Activated CD4-positive, alpha-beta T cell treated with anti-CD3 and anti-CD28 coated beads, Interleukin-2, Interleukin-6, amounts not matched to agents 100 ng/mL and 50 ng/mL, durations not matched to agents 16 hours and 8 hours (primary cell): ENCODE results near the gene SDC1.
A peak's percentile ranks its signal among the peaks of the same experiment; 100 is the strongest.
"Not testable (repeated sequence)": the region's sequence is repeated elsewhere in the genome, so short reads cannot be mapped to it uniquely, and the experiment has no call there.

Experiments
- DNase-seq: peaks from one replicate; pipeline ENCODE4 v3.0.0-alpha.2; 2020

Gene SDC1

DNA sequence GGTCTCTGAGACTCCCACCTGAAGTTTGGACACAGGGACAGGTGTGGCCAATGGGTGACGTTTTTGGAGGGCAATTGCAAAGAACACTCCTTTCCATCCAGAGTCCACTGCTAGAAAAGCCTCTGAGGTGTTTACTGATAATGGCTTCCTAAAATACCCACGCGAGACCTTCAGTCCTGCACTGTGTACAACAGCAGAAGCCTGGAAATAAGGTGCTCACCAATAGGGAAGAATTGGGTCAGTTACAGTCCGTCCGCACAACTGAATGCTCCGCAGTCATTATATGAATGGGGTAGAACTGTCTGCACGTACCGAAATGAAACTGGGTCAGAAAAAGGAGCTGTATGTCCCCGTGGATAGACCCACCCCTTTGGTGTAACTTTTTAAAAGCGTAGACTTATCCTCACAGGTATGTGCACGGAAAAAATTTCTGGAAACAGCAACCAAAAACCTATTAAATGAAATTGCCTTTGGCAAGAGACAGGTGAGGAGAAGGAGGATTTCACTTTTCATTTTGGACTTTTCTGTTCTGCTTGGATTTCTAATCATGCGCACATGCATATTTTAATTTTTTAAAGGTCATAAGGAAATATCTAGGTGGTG, 29.4 kb downstream of the SDC1 start:
- no peak for DNase-seq

DNA sequence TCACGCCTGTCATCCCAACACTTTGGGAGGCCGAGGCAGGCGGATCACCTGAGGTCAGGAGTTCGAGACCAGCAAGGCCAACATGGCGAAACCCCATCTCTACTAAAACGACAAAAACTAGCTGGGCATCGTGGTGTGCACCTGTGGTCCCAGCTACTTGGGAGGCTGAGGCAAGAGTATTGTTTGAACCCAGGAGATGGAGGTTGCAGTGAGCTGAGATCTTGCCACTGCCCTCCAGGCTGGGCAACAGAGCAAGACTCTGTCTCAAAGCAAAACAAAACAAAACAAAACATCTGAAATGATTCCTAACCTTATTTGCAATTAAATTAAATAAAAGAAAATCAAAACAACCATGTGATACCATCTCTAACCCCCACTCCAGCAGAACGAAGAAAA, 29.9 kb downstream of the SDC1 start:
- not testable (repeated sequence) for DNase-seq

DNA sequence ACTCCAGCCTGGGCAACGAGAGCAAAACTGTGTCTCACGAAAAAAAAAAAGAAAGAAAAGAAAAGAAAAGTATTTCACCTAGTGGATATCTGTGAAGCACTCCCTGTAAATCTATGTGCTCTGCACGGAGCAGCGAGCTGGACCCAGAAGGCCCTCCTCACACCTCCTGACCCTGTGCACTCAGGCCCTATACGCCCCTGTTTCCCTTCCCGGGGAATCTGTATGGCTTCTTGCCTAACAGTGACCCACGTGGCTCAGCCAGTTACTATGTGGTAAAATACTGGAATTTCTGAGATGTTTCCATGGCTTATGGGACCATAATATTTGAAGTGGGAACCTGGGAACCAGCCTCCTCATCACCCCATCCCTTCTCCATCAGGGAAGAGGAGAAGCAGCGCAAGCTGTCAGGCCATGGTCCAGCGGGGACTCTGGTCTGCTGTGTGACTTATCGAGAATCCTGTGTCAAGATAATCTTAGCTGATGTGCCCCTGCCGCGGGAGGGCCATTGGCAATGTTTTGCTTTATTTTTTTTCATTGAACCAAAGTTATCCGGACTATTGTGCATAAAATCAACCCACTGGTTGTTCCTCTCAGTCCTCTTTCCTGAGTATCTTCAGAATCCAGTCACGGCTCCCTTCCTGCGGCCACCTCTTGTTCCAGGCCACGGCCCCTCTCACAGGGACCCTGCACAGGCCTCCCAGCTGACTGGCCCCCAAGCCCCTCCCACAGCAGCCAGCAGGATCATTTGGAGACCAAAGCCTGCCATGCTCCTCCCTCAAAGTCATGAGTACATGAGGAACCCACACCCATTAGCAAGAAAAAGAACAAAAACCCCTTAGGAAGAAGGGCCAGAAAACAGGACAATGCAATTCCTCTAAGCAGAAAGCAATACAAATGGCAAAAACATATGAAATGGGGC, 30.6 kb downstream of the SDC1 start:
- no peak for DNase-seq

DNA sequence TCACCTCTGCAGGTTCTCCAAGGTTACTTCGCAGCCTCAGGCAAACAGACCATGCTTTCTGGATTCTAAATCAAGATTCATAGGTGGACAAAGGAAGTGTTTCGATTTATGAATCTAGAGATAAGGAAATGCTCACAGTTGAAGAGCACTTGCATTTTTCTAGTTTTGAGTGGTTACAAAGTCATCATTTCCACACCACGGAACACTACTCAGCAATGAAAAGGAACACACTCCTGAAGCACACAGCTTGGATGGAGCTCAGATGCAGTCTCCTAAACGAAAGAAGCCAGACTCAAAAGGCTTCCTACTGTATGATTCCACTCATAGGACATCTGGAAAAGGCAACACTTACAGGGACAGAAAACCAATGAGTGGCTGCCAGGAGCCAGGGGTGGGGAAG, 31.7 kb downstream of the SDC1 start:
- no peak for DNase-seq

DNA sequence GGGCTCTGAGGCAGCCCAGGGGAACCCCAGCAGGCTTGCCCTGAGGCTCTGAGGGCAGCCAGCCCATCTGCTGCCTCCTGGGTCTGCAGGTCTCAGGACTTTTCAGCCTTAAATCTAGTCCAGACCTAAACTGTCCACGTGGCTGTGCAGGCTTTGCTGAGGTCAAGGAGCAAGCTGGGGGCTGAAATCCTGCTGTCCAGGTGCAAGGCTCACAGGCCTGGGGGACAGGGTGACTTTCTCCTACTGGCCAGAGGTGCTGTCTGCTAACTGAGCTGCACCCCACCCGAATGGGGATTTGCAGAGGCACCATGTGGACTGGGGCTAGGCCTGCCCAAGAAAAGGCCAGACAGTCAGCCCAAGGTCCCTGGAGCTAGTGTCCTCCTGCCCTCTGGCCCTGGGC, 32.1 kb downstream of the SDC1 start:
- DNase-seq: no peak

DNA sequence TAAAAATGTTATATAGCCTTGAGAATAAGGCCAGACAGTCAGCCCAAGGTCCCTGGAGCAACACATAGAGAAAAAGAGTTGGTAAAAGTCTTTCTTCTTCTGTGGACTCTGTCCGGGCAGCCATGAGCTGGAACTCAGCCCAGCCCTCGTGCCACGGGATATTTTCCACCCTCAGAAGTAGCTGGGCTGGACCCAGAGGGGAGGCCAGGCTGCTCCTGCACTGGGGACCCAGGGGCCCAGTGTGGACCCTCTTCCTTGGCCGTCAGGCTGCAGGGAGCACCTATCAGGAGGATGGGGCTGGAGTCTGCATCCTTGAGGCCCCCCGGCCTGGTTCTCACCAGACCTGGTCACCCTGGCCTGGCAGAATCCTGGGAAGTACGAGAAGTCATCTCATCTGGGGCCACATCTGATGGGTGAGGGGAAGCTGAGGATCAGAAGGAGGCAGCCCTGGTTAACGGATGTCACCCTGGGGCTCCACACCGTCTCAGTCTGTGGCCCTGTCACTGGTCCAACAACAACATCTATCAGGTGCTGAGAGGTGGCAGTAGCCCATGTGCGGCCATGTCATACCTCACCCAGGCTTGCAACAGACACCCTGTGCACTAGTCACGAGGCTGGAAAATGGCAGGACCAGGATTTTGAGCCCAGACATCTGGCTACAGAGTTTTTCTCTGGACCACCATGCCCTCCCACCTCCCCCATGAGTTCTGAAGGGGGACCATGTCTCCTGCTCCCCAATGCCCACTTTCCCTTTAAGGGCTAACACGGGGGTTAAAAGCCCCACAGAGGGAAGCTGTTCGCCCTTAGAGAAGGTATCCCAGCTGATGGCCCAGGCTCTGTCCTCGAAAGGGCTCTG, 33.0 kb downstream of the SDC1 start:
- no peak for DNase-seq

DNA sequence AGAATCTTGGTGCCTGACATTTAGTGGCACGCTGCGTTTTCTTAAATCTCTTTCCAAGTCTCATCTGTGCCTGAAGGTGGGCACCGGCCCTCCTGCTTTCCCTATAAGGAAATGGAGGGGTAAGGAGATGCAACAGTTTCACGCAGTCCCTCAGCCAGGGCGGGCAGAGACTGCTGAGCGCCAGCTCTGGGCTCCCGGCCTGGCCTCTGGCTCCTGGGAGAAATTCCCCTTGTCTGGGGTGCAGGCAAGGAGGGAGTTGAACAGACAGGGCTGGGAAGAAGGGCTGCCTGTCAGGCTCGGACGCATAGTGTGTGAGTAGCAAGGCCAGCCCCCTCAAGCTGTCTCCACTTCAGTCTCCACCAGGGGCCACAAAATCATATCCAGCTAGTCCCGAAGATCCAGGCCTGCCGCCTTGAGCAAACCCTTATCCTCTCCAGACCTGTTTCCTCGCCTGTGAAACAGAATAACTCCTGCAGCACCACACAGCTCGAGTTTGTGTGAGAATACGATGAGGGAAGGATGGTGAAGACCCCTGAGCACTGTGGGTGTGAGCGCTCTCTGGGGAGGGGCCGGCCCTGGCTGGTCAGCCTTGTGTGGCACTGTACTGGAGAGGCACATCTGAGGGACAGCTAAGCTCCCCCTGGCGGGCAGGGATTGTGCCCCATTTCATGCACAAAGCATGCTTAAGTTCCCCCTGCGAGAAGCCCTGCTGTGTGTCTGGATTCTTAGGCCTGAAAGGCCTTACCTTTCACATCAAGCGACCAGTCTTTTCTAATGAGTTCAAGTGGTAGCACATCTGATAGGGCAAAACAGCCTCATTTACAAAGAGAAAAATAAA, 33.8 kb downstream of the SDC1 start:
- peak; percentile 8 for DNase-seq

DNA sequence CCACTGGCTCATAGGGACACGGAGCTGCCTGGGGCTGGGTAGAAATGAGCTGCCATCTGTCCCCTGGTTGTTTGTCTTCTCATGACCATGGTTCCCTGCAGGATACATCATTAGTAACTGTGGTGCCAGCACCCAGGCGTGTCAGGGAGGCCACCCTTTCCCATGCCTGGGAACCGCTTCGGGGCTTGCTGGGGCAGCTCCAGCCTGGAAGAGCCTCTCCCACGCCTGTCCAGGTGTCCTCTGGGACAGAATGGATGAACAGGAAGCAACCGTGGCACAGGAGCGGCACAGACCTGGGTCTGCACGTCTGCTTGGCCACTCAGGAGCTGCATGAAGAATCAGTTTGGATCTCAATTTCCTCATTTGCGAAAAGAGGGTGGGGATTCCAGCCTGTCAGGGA, 34.8 kb downstream of the SDC1 start:
- DNase-seq: no peak

DNA sequence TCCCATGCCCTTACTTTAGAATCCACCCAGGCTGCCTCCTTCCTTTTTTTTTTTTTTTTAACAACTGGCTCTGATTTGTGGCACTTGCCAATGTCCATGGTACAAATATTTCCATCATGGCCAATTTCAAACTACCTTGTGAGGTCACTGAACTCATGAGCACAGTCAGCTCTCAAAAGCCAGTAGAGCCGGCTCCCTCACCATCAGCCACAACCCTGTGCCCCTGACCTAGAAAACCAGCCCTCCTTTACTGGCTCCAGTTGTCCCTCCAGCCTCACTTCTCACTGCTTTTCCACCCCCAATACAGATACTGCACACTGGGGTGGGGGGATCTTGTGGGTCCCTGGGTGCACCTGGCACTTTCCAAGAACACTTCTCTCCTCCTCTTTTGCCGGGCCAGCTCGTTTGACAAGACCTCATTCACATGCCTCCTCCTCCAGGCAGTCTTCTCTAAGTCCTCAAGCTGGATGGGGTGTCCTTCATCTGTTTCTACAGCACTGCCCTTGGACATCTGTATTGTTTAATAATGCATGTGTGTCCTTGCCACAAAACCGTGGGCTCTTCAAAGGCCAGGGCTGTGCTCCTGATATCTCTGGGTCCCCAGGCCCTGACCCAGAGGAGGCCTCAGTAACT, 35.5 kb downstream of the SDC1 start:
- DNase-seq: no peak

DNA sequence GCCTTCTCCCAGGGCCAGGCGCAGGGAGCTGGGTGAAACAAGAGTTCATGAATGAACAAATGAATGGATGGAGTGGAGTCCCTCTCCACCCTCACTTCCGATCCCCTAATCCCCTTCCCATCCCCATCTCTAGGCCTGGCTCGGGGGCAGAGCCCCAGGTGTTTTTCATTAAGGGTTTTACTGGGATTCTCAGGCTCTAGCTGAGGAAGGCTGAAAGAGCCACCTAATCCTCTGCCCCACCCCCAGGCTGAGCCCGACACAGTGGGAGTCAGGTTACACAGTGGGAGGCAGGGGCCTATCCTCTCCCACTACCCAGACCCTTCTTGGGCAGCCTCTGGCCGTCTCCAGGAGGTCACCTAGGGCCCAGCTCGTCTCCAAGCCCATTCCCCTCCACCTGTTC, 36.1 kb downstream of the SDC1 start:
- DNase-seq: no peak

DNA sequence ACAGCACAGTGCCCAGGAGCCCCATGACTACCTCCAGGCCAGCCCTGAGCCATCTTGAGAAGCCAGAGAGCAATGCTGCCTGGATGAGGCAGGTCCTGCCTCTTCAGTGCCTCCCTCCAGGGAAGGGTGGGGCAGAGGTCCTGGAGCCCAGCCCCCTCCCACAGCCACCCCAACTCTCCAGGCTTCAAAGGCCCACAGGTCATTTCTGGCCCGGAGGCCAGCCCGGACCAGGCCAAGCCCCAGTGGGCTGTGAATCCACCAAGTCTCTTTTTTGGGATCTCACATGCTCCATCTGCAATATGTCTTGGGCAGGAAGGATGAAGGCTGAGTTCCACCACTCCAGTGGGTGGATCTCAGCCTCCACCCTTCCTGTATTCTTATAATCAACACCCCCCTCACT, 36.7 kb downstream of the SDC1 start:
- no peak for DNase-seq

DNA sequence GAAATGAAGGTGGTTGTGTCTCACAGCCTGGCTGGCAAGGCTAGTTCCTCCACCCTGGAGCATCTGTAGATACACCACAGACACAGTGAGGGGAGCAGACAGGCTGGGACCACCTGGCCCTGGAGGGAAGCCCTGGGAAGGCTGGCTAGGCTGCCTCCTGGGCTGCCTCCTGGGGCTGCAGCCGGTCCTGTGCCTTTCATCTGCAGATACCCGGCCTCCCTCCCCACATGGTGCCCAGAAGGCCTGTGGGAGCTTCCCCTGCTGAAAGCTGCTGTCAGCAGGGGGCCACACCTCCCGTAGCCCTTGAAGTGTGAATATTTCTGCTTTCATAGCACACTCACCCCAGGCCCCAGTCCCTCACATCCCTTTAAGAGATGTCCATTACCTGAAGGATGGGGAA, 37.6 kb downstream of the SDC1 start:
- DNase-seq: no peak

DNA sequence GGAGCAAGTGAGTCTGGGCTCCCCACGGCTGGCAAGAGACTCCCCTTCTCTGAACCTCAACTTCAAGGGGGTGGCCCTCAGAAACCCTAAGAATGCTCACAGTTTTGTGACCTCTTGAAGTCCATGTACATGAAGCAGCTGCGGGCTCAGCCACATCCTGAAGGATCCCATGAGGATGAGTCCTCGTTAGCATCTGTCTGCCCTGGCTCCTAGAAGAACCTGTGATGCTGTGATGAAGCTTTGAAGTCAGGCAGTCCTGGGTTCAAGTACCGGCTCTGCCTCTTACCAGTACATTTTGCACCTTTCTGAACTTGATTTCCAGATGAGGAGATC, 38.1 kb downstream of the SDC1 start:
- no peak for DNase-seq

DNA sequence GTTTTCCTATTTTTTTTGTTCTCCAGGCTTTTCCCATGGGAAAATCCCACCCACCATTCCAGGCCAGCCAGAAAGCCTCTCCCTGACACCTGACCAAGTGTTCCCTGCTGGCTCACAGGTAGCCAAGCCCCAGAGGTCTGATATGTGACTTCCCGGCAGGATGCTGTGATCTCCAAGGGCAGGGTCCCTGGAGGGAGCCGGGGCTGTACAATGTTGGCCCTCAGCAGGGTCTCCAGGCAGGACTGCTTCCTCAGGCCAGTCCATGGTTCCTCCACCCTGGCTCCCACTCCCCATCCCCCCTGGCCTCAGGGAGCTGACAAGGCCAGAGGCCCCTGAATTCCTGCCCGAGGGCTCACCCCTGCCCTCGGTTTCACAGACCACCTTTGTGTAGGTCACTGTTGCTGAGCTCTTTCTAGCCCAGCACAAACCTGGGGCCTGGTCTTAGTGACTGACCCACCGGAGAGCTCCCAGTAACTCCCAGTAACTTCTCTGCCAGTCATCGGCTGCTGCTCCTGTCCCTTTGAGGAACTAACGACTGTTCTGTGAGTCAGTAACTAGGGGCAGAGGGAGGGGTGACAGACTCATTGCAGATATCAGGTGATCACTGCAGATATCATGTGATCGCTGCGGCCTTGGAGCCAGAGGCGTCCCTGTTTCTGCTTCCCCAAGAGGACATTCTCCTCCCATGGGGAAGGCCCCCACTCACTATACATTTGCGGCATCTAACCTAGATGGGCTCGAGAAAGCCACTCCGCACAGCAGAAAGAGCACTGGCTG, 38.7 kb downstream of the SDC1 start:
- no peak for DNase-seq

DNA sequence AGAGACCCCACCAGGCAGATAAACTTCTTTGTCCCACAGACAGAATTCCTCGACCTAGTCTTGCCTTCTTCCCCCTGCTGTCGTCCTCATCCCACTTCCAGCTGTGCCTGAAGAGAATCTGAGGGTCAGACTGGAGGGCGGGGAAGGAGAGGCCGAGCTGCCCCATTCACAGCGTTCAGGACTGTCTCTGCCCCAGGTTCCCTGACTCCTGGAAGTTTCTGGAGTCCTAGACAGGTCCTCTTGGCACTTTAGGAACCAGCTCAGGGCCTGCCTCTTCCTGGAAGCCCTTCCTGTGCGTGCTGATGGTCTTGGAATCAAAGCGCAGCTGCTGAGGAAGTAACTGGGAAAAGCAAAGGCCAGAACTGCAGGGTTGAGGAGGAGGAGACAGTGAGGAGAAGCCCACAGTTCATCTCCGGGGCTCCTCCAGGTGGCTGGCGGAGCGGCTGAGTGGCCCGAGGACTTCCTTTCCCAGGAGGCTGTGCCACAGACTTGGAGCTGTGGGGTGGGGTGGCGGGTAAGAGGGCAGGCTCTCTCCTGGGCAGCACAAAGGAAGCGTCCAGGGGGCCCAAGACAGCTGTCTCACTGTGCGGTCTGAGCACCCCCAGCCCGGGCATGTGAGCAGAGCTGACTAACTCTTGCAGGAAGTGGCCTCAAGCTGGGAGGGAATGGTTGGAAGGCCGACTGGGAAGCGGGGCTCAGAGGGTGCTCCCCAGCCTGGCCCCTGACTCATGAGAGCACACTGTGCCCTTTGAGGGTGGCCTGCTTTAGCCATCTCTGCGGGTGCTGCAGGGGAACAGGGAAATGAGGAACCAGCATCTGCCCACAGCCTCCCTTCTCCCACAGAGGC, 39.5 kb downstream of the SDC1 start:
- no peak for DNase-seq

DNA sequence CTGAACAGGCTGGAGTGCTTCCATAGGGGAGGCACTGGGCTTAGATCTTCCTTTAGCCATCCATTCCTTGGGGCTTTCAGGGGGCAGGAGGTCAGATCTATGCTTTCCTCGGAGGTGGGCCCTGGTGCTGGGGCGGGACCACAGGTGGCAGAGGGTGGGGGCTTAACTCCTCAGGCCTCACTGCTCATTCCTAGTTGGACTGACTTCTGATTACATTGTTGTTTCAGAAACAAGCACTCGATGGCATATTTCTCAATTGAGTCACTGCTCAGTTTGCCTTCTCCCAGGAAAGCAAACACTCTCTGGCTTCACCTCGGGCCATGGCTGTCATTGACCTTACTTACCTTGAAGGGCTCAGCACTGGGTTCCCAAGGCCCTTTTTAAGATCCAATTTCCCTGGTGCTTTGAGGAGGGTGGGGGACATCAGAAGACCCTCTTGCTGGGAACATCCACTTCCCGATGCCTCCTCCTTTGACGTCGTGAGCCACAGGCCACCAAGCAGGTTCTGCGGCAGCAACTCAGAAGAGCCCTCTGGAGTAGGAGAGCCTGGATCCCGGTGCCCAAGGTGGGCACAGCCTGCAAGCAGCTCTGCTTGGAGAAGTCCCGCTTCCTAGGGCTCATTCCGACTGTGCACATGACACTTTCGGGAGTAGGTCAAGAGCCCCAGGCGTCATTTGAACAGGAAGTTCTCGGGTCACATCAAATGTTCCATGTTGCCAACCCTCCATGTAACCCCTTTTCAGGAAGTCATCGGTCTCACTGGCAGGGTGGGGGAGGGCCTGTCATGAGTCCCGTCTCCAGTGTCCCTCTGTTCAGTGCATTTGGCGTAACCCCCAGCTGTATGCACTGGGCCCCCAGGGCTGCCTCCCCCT, 40.6 kb downstream of the SDC1 start:
- DNase-seq: no peak

DNA sequence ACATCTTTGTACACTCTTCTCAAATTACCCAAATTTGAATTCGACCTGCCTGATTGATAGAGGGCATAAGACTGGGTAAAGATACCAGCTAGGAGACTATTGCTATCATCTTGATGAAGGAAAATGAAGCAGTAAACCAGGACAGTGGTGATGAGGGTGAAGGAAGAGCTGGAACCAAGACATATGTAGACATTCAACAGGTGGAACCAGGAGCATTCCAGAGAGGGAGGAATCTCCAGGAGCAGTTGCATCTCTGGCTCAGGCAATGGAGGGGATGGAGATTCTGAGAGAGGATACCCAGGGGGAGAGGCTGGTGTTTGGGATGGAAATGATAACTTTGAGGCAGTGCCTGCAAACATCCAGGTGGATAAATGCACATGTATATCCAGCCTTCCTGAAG, 41.6 kb downstream of the SDC1 start:
- no peak for DNase-seq

DNA sequence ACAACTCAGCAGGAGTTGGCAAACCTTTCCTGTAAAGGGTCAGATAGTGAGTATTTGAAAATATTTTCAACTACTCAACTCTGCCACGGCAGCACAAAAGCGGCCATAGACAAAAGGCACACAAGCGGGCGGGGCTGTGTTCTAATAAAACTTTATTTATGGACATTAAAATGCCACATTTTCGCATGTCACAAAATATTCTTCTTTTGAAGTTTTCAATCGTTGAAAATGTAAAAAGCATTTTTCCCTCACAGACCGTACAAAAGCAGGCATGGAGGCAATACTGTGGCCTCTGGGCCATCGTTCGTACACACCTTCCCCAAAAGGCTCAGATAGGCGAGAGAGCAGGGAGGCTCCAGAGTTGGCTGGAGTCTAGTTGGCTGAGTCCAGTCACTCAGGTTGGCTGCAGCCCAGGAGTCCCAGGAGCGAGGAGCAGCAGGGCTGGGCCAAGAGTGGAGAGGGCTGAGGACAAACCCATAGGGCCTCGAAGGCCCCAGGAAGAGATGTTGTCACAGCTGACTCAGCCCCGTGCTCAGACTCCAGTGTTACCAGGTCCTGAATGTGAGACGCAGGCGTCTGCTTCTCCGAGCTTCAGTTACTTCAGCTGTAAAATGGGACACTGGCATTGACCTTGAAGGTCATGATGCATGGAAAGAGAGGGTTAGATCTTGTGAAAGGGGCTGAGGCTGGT, 42.5 kb downstream of the SDC1 start:
- DNase-seq: no peak

DNA sequence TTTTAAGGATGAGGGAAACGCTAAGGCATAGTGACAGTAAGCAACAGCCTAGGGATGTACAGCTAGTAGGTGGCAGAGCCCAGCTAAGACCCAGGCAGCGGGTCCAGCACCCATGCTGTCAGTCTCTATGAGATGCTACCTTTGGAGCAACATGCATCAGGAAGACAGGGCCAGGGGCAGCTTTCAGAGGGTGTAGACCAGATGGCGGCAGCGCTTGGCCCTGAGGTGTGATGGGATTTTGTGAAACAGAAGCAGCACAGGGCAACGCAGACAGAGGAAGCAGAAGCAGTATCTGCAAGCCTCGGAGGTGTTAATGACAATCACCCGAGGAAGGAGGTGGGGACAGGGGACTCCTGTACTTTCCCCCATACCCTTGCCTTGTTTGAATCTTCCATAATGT, 43.2 kb downstream of the SDC1 start:
- no peak for DNase-seq
